Kidney (tissue), 14 donors: ENCODE measurements around the gene LY6G5C. TPM values are rescaled to one million over a fixed set of nuclear protein-coding genes. Genes with fewer than 3 reads are reported as not detected.

Source experiments
- DNase-seq, 5 donors: peaks; one replicate each; pipeline ENCODE4 v3.0.0-alpha.2; 2013 to 2020
- FAIRE-seq: peaks from 2 replicates; lab custom pipeline; 2012; peaks lifted over from hg19 to GRCh38; lab: Jason Lieb, UNC
- H3K27ac ChIP-seq, 2 donors: one replicate each; pipeline ENCODE4 v1.7.0; 2013; ENCODE audit warnings: low read depth in 2 of 2, low read length in 2 of 2, inconsistent platforms in 1 of 2
- H3K27me3 ChIP-seq: one replicate; pipeline ENCODE4 v1.7.1; 2013; ENCODE audit warnings: low read length, inconsistent platforms; ENCODE audit not compliant: control insufficient read depth, insufficient read depth
- H3K36me3 ChIP-seq, 3 donors: one replicate each; pipeline versions ENCODE4 v1.7.0 to v1.7.1; 2013; ENCODE audit warnings: low read length in 3 of 3, control low read depth in 1 of 3, inconsistent platforms in 1 of 3; ENCODE audit not compliant: insufficient read depth in 3 of 3, control insufficient read depth in 2 of 3
- H3K4me1 ChIP-seq, 3 donors: one replicate each; pipeline versions ENCODE4 v1.7.0 to v1.7.1; 2013; ENCODE audit warnings: low read length in 3 of 3, inconsistent platforms in 1 of 3, low read depth in 1 of 3; ENCODE audit not compliant: control insufficient read depth in 2 of 3, insufficient read depth in 2 of 3
- H3K4me3 ChIP-seq, 3 donors: one replicate each; pipeline versions ENCODE4 v1.7.0 to v1.8.1; 2013; ENCODE audit warnings: low read length in 3 of 3, control low read depth in 1 of 3, inconsistent platforms in 1 of 3
- H3K9ac ChIP-seq, 3 donors: one replicate each; pipeline versions ENCODE4 v1.7.0 to v1.7.1; 2013; ENCODE audit warnings: low read length in 3 of 3, control low read depth in 1 of 3, inconsistent platforms in 1 of 3
- H3K9me3 ChIP-seq, 3 donors: one replicate each; pipeline versions ENCODE4 v1.7.0 to v1.7.1; 2013; ENCODE audit warnings: low read length in 3 of 3, control low read depth in 1 of 3, inconsistent platforms in 1 of 3; ENCODE audit not compliant: control insufficient read depth in 2 of 3, insufficient read depth in 1 of 3
- intact Hi-C: fragments of 100-400 bp; cut with DNase I; formaldehyde crosslinking; loops from one replicate; pipeline ENCODE4 v1.11.1; 2022
- polyA plus RNA-seq: library from polyadenylated mRNA; stranded (reverse); fragments of 350-450 nt; fragmentation: Illumina TruSeq; extraction: RNeasy Lipid Tissue Mini Kit (QIAGEN cat#74804); gene quantifications from one replicate; pipeline ENCODE4 v1.2.3, GENCODE V29; 2014; ENCODE audit warnings: low read depth, low replicate concordance; ENCODE audit not compliant: insufficient read depth
- total RNA-seq: library from RNA; stranded (reverse); fragmentation: NEBNext Ultra II Directional; extraction: Animal tissue kit (Norgen Biotek cat#: 25700); gene quantifications from one replicate; pipeline ENCODE4 v1.2.1, GENCODE V29; 2021
- TF ChIP-seq, protein P1 (sequence below): IDR thresholded peaks from 3 replicates; pipeline ENCODE4 v1.5.1; 2012; ENCODE audit warnings: mild to moderate bottlenecking, moderate library complexity, borderline replicate concordance; ENCODE audit not compliant: insufficient read depth; ENCODE audit errors: extremely low read depth
- donor health status: control.
- donor health status: control.
- donor health status: control.
- donor health status: control.
- donor health status: control.
- donor health status: DM: yes; HTN: yes; CAD: no.
- donor health status: Normal renal cell carcinoma (clear cell type).

LY6G5C gene
- total and polyA plus RNA-seq, 2 donors from 2014 or later: 2.5 to 4.6 TPM

DNA sequence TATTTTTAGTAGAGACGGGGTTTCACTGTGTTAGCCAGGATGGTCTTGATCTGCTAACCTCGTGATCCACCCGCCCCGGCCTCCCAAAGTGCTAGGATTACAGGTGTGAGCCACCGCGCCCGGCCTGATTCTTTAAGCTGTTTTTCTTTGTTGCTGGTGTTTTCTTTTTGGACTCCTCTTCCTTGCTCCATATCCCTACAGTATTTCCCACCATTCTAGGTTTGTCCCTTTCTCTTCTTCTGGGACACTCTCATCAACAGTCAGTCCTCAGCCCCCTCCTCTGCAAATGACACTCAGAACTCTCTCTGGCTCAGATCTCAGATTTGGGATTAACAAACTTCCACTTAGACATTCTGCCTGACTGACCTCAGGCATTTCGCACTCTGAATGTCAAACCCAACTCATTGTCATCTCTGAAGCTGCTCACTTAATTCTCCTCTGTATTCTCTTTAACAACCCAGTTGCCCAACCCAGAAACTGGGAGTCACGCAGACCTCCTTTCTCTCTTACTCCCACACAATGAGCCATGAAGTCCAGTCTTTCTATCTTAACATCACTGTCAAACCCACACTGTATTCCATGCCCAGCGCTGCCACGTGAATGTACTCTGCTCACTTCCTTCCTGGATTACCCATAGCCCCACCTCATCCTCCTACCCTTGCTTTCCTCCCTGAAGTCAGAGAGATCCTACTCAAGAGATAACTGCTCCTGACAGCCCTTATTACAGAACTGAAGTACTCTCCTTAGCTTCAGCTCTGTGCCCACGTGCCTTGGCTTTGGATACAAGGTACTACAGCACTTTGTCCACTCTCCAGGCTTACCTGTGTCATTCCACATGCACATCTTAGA lies 44.9 kb upstream of the LY6G5C start:
- Histone ChIP-seq H3K36me3 (peaks cover 7 to 25% (median 11%) of the 10 kb centered on the region in 3 donors), H3K9ac (no peak overlapping the region), H3K4me1 (peaks cover 0 to 9% (median 0%) of the 10 kb centered on the region in 3 donors), H3K27ac (no peak overlapping the region), H3K4me3 (no peak overlapping the region), H3K9me3 (no peaks in the 10 kb centered on the region), H3K27me3 (no peaks in the 10 kb centered on the region)
- no peak for FAIRE-seq
- intact Hi-C loops: no loop called here
- DNase-seq: peak in 1 of 5 donors; percentile 4
- TF ChIP-seq, protein P1, sequence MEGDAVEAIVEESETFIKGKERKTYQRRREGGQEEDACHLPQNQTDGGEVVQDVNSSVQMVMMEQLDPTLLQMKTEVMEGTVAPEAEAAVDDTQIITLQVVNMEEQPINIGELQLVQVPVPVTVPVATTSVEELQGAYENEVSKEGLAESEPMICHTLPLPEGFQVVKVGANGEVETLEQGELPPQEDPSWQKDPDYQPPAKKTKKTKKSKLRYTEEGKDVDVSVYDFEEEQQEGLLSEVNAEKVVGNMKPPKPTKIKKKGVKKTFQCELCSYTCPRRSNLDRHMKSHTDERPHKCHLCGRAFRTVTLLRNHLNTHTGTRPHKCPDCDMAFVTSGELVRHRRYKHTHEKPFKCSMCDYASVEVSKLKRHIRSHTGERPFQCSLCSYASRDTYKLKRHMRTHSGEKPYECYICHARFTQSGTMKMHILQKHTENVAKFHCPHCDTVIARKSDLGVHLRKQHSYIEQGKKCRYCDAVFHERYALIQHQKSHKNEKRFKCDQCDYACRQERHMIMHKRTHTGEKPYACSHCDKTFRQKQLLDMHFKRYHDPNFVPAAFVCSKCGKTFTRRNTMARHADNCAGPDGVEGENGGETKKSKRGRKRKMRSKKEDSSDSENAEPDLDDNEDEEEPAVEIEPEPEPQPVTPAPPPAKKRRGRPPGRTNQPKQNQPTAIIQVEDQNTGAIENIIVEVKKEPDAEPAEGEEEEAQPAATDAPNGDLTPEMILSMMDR: no peak

DNA sequence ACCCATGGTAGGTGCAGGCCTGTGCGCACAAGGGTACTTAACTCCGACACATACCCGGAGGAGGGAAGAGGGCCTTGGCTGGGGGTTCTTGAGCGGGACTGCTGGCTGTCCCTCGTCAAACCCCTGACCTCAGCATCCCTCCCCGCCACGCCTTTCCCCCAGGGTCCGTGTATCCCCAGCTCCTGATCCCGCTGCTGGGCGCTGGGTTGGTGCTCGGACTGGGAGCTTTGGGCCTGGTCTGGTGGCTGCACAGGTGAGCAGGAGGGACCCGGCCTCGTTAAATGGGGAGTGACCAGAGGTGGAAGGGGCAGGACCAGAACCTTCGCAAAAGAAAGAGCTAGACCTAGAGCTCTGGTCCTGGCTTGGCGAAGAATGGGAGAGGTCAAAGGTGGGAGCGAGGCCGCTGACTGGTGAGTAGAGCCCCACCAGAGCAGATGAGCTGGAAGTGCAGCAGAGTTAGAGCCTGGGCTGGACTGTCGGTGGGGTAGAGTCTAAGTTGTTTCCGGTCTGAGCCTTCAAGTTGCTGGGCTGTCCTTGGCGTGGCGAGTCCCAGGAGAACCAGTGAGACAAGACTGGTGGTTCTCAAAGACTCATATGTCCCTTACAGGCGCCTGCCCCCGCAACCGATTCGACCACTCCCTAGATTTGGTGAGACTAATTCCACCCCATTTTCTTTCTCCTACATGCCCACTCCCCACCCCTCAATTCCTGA lies 43.3 kb upstream of the LY6G5C start:
- H3K4me1 ChIP-seq: peaks cover 0 to 6% (median 0%) of the 10 kb centered on the region in 3 donors
- DNase-seq (no peak), FAIRE-seq (no peak)
- intact Hi-C loops: no loop called here
- TF ChIP-seq, protein P1: no peak
- H3K27ac ChIP-seq: no peak overlapping the region
- no peaks in the 10 kb centered on the region for H3K9me3 ChIP-seq
- H3K36me3 ChIP-seq: peaks cover 7 to 25% (median 10%) of the 10 kb centered on the region in 3 donors
- no peak overlapping the region for H3K4me3 ChIP-seq
- no peaks in the 10 kb centered on the region for H3K27me3 ChIP-seq
- no peak overlapping the region for H3K9ac ChIP-seq

DNA sequence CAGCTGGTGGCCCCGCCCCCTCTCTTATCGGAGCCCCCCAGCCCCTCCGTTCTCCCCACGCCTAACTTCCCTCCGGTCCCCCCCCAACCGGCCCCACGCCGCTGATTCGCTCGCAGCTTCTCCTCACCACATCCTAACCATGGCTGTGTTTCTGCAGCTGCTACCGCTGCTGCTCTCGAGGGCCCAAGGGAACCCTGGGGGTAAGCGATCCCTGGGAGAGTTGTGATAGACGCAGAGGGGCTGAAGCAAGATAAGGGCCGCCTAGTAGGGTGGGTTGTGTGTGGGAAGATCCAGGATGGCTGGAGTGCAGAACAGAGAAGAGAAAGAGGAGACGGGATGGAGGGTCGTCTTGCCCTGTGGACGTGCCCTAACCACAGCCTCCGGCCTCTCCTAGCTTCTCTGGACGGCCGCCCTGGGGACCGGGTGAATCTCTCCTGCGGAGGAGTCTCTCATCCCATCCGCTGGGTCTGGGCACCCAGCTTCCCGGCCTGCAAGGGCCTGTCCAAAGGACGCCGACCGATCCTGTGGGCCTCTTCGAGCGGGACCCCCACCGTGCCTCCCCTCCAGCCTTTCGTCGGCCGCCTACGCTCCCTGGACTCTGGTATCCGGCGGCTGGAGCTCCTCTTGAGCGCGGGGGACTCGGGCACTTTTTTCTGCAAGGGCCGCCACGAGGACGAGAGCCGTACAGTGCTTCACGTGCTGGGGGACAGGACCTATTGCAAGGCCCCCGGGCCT lies 42.5 kb upstream of the LY6G5C start, which contains the start of gene MPIG6B:
Gene MPIG6B (plus strand): TSS at position 129 of the 735 bp plus-strand sequence. CDS start 11 bp downstream, at position 140.
- H3K4me1 ChIP-seq: peaks cover 0 to 2% (median 0%) of the 10 kb centered on the region in 3 donors
- FAIRE-seq (no peak), DNase-seq (no peak)
- H3K27me3 ChIP-seq: no peaks in the 10 kb centered on the region
- no peak within 1 kb of the TSS for H3K4me3 ChIP-seq
- intact Hi-C loops: no loop called here
- H3K27ac ChIP-seq: no peak within 1 kb of the TSS
- H3K9me3 ChIP-seq: no peaks in the 10 kb centered on the region
- TF ChIP-seq, protein P1: no peak
- no peak within 1 kb of the TSS for H3K9ac ChIP-seq
- peaks cover 7 to 21% (median 10%) of the 10 kb centered on the region in 3 donors for H3K36me3 ChIP-seq
